HepG2 (cell line): Measurements from ENCODE around the gene EPHA2. TPM values are rescaled to one million over a fixed set of nuclear protein-coding genes. Genes with fewer than 3 reads are reported as not detected.
A peak's percentile ranks its signal among the peaks of the same experiment; 100 is the strongest.

Experiments
- BORCS8-MEF2B ChIP-seq: sonication (generic); formaldehyde crosslinking; IDR thresholded peaks from 2 replicates; pipeline ENCODE4 v1.8.0; 2022; ENCODE audit warnings: mild to moderate bottlenecking, missing genetic modification reagents
- CHD4 ChIP-seq: fragments of 200-600 bp; sonication (generic); IDR thresholded peaks from 2 replicates; pipeline ENCODE4 v1.7.0; 2017; ENCODE audit warnings: mild to moderate bottlenecking, low read length, borderline replicate concordance
- FOXA1 ChIP-seq, 2 experiments: fragments of 450-650 bp in 1 of 2; sonication (generic) in 1 of 2; formaldehyde crosslinking in 1 of 2; IDR thresholded peaks; 2 replicates each; pipeline versions ENCODE4 v1.4.0 to v1.6.1; 2016 to 2020; ENCODE audit warnings: missing genetic modification reagents in 1 of 2
- GPBP1L1 ChIP-seq: sonication (generic); formaldehyde crosslinking; IDR thresholded peaks from 2 replicates; pipeline ENCODE4 v1.5.0; 2020; ENCODE audit warnings: mild to moderate bottlenecking, missing genetic modification reagents
- IKZF5 ChIP-seq: IDR thresholded peaks from 2 replicates; pipeline ENCODE4 v1.6.1; 2018; ENCODE audit warnings: missing genetic modification reagents, mild to moderate bottlenecking, missing compliant biosample characterization
- KDM4B ChIP-seq: sonication (generic); formaldehyde crosslinking; IDR thresholded peaks from 2 replicates; pipeline ENCODE4 v1.4.0; 2020; ENCODE audit warnings: missing genetic modification reagents
- MED8 ChIP-seq: sonication (generic); formaldehyde crosslinking; IDR thresholded peaks from 2 replicates; pipeline ENCODE4 v1.8.1; 2023; ENCODE audit warnings: mild to moderate bottlenecking, missing genetic modification reagents; ENCODE audit not compliant: insufficient replicate concordance
- NCOA1 ChIP-seq: sonication (generic); formaldehyde crosslinking; IDR thresholded peaks from 2 replicates; pipeline ENCODE4 v1.9.0; 2021; ENCODE audit warnings: missing genetic modification reagents
- POGZ ChIP-seq: sonication (generic); formaldehyde crosslinking; IDR thresholded peaks from 2 replicates; pipeline ENCODE4 v1.4.0; 2020; ENCODE audit warnings: mild to moderate bottlenecking, missing genetic modification reagents
- RXRB ChIP-seq: IDR thresholded peaks from 2 replicates; pipeline ENCODE4 v1.6.1; 2016; ENCODE audit warnings: borderline replicate concordance, missing genetic modification reagents, missing compliant biosample characterization
- SP140L ChIP-seq: sonication (generic); formaldehyde crosslinking; IDR thresholded peaks from 2 replicates; pipeline ENCODE4 v1.4.0; 2020; ENCODE audit warnings: missing genetic modification reagents, borderline replicate concordance
- SP2 ChIP-seq: sonication (generic); formaldehyde crosslinking; IDR thresholded peaks from 2 replicates; pipeline ENCODE4 v1.5.1; 2020; ENCODE audit warnings: mild to moderate bottlenecking, missing genetic modification reagents
- ZBTB2 ChIP-seq: sonication (generic); formaldehyde crosslinking; IDR thresholded peaks from 2 replicates; pipeline ENCODE4 v1.8.0; 2022; ENCODE audit warnings: low read depth, missing genetic modification reagents
- ZFP36L2 ChIP-seq: sonication (generic); formaldehyde crosslinking; IDR thresholded peaks from 2 replicates; pipeline ENCODE4 v1.4.0; 2020; ENCODE audit warnings: missing genetic modification reagents
- ZNF24 ChIP-seq: fragments of 450-650 bp; IDR thresholded peaks from 2 replicates; pipeline ENCODE4 v1.6.1; 2017; ENCODE audit warnings: antibody characterized with exemption, mild to moderate bottlenecking
- ZNF530 ChIP-seq: sonication (generic); formaldehyde crosslinking; IDR thresholded peaks from 2 replicates; pipeline ENCODE4 v1.5.0; 2020; ENCODE audit warnings: low read depth, mild to moderate bottlenecking, missing genetic modification reagents
- ZNF547 ChIP-seq: sonication (generic); formaldehyde crosslinking; IDR thresholded peaks from 2 replicates; pipeline ENCODE4 v1.5.1; 2020; ENCODE audit warnings: mild to moderate bottlenecking, missing genetic modification reagents
- ZNF549 ChIP-seq: sonication (generic); formaldehyde crosslinking; IDR thresholded peaks from 2 replicates; pipeline ENCODE4 v1.5.0; 2020; ENCODE audit warnings: missing genetic modification reagents
- ZNF564 ChIP-seq: sonication (generic); formaldehyde crosslinking; IDR thresholded peaks from 2 replicates; pipeline ENCODE4 v1.8.1; 2023; ENCODE audit warnings: mild to moderate bottlenecking, missing genetic modification reagents
- ZNF687 ChIP-seq: sonication (generic); formaldehyde crosslinking; IDR thresholded peaks from 2 replicates; pipeline ENCODE4 v1.5.1; 2020; ENCODE audit warnings: mild to moderate bottlenecking, missing genetic modification reagents, moderate library complexity
- ZNF747 ChIP-seq: sonication (generic); formaldehyde crosslinking; IDR thresholded peaks from 2 replicates; pipeline ENCODE4 v1.8.1; 2023; ENCODE audit warnings: missing genetic modification reagents, mild to moderate bottlenecking, borderline replicate concordance
- polyA plus RNA-seq, 8 experiments: library from polyadenylated mRNA; depleted of rRNA in 3 of 8; stranded (reverse) in 7 of 8; unstranded in 1 of 8; fragments of >200 nt; fragmentation: Illumina TruSeq in 4 of 8; extraction: Trizol in 4 of 8; gene quantifications; 2 replicates each; pipeline versions ENCODE4 v1.2.1 to v1.2.3, GENCODE V29; 2011 to 2016; ENCODE audit warnings: low read depth in 4 of 8, missing spikeins in 1 of 8, mixed read lengths in 1 of 8; ENCODE audit not compliant: insufficient read depth in 1 of 8
- total RNA-seq, 5 experiments: library from RNA; depleted of rRNA; stranded (reverse); fragments of >200 nt; fragmentation: Illumina TruSeq; extraction: Trizol; gene quantifications; 2 replicates each; pipeline ENCODE4 v1.2.3, GENCODE V29; 2016; ENCODE audit warnings: low read depth in 1 of 5

The EPHA2 gene
- total and polyA plus RNA-seq, 2 of the 13 experiments (the other 11 are each of a cell fraction or from before 2014, with no cell fraction given): 33.6 to 53.6 TPM

GRCh38 chr1:16145030-16145661 lies 10.7 kb downstream of the EPHA2 start (continued):
- TF ChIP-seq GPBP1L1 (no peak), FOXA1 (IDR thresholded peaks at IDR 0.05) (no peak), FOXA1 (CRISPR knock-in tag; IDR thresholded peaks at IDR 0.05) (no peak), CHD4 (no peak), MED8 (no peak), NCOA1 (no peak), ZNF747 (peak; percentile 76; the same call in 1 of the 2 replicates), ZNF547 (no peak), ZNF687 (peak; percentile 81), ZNF564 (CRISPR knock-in tag) (no peak), BORCS8-MEF2B (CRISPR knock-in tag) (no peak), SP140L (CRISPR knock-in tag) (no peak), ZNF24 (no peak), ZFP36L2 (CRISPR knock-in tag) (no peak), ZNF530 (CRISPR knock-in tag) (no peak), SP2 (CRISPR knock-in tag) (no peak), POGZ (CRISPR knock-in tag) (no peak), ZNF549 (CRISPR knock-in tag) (no peak), KDM4B (CRISPR knock-in tag) (no peak), ZBTB2 (CRISPR knock-in tag) (no peak), IKZF5 (CRISPR knock-in tag) (no peak), RXRB (CRISPR knock-in tag) (peak; percentile 66)
